NOMO-1 treated with dmso at 0.1 percent for 144 hours (cell line): ENCODE measurements around the gene NMU.
"Not testable (repeated sequence)": the region's sequence is repeated elsewhere in the genome, so short reads cannot be mapped to it uniquely, and the experiment has no call there.

Source experiments
- DNase-seq: peaks from one replicate; lab custom pipeline; 2025; ENCODE audit not compliant: unreplicated experiment; lab: John Stamatoyannopoulos, UW

Gene NMU

GRCh38 chr4:55635741-55636655, at the start of gene NMU:
Gene NMU (minus strand): TSS chr4:55636298. CDS start chr4:55636192, 106 bp downstream.
- DNase-seq, result no peak

GRCh38 chr4:55684276-55684675, 48.2 kb upstream of the NMU start:
- no peak for DNase-seq

- DNase-seq, result not testable (repeated sequence)
Measured at GRCh38 chr4:55682797-55683196, 46.7 kb upstream of the NMU start.

GRCh38 chr4:55682295-55682694, 46.2 kb upstream of the NMU start:
- DNase-seq, result no peak

- no peak for DNase-seq
Measured at GRCh38 chr4:55681430-55681829, 45.3 kb upstream of the NMU start.

GRCh38 chr4:55675196-55675793, 39.2 kb upstream of the NMU start:
- no peak for DNase-seq

GRCh38 chr4:55673424-55673823, 37.3 kb upstream of the NMU start:
- DNase-seq, result no peak

- no peak for DNase-seq
Measured at GRCh38 chr4:55671667-55672066, 35.6 kb upstream of the NMU start.

- DNase-seq, result no peak
Measured at GRCh38 chr4:55670695-55671094, 34.6 kb upstream of the NMU start.

- DNase-seq, result no peak
Measured at GRCh38 chr4:55668449-55668848, 32.4 kb upstream of the NMU start.

- DNase-seq, result no peak
Measured at GRCh38 chr4:55666535-55666934, 30.4 kb upstream of the NMU start.

- no peak for DNase-seq
Measured at GRCh38 chr4:55663145-55663544, 27.0 kb upstream of the NMU start.

- DNase-seq, result no peak
Measured at GRCh38 chr4:55661398-55662056, 25.4 kb upstream of the NMU start.

GRCh38 chr4:55658657-55659056, 22.6 kb upstream of the NMU start:
- DNase-seq, result no peak

- DNase-seq, result no peak
Measured at GRCh38 chr4:55654131-55654530, 18.0 kb upstream of the NMU start.

GRCh38 chr4:55650483-55650882, 14.4 kb upstream of the NMU start:
- DNase-seq, result no peak

- DNase-seq, result no peak
Measured at GRCh38 chr4:55637272-55637820, 1.2 kb upstream of the NMU start.

- no peak for DNase-seq
Measured at GRCh38 chr4:55636656-55636999, 530 bp upstream of the NMU start.

- DNase-seq, result no peak
Measured at GRCh38 chr4:55635282-55635681, 816 bp downstream of the NMU start.

GRCh38 chr4:55634417-55635128, 1.5 kb downstream of the NMU start:
- no peak for DNase-seq

GRCh38 chr4:55633903-55634302, 2.2 kb downstream of the NMU start:
- no peak for DNase-seq
